HG03439 (cell line): ENCODE results near the gene NID2.

Experiments used
- ATAC-seq: cut with Tn5 transposase; IDR thresholded peaks from one replicate; pipeline ENCODE4 v1.9.1; 2021; ENCODE audit warnings: mild to moderate bottlenecking, moderate library complexity; ENCODE audit not compliant: unreplicated experiment

NID2 gene

GRCh38 chr14:52059649-52060048 lies 9.2 kb downstream of the NID2 start:
- ATAC-seq, result no peak

DNA sequence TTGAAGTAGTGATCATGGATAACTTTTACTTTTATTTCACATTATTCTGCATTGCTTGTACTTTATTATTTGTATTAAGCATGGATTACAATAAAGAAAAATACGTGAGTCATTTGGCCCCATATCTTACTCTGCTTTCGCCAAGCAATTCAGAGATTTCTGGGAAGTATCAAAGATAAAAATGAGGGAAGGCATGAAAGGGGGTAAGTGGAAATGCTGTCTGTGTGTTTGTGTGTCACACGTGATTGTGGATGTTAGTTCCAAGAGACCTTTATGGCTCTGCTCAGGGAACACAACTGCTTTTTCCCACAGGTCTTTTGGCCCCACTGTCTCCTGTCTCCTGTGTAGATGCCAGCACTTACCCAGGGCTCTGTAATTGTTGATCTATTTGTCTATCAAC lies 10.5 kb downstream of the NID2 start:
- ATAC-seq, result no peak

DNA sequence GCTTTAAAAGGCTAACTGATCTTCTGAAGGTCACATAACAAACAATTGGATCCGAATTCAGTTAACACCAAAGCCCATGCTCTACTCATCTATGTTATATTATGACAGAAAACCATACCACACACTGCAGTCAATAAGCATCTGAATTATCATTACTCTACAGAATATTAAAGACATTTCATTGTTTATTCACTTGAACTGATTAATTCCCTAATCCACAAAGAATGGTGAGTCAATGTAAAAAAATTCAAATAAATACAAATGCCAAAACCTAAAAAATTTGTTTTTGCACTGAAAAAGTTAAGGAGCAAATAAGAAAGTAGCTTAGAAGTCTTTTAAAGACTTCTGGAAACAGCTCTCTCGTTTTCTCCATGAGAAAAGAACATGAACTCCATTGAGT lies 13.7 kb downstream of the NID2 start:
- ATAC-seq, result no peak

DNA sequence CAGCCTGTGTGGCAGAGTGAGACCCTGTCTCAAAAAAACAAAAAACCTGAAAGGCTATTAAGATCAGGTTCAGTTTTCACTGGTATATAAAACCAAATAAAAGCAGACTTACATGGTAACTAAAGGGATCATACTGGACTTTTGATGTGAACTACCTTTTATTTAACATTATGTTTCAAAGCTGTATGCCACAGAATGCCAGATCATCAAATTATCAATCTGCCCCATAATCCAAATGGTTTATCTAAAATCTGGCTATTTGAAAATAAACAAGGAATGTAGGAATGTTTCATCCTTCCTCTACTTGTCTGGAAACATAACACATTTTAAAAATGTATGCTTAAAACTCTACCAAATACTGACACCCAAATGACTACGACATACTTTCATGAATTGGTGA lies 14.2 kb downstream of the NID2 start:
- ATAC-seq, result no peak

- ATAC-seq, result no peak
Observed at GRCh38 chr14:52053044-52053443, 15.8 kb downstream of the NID2 start.

DNA sequence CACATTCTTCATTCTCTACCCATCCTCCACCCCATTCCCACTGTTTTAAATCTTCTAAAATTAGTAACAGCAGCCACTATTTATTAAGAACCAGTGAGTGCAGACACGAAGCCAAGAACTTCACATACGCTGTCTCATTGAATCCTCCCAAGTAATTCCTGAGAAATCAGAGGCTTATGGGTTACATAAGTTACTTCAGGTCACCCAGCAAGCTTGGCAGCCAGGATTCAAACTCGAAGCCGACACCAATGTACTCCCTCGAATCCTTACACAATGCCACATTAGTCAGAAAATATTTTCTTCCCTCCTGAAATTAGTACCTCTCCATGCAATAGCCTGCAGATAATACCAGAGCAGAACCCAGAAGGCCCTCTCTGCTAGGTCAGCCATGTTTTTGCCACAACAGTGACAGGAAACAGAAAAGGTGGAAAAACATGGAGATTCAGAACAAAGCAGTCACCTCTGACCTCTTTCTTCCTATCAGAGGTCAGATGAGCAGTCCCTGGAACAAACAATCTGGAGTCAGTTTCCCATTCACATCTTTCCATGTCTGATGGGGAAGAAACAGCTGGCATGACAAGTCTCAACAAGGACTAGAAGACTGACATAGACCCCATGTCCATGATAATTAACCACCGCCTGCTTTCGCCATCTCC lies 16.4 kb downstream of the NID2 start:
- ATAC-seq, result no peak

DNA sequence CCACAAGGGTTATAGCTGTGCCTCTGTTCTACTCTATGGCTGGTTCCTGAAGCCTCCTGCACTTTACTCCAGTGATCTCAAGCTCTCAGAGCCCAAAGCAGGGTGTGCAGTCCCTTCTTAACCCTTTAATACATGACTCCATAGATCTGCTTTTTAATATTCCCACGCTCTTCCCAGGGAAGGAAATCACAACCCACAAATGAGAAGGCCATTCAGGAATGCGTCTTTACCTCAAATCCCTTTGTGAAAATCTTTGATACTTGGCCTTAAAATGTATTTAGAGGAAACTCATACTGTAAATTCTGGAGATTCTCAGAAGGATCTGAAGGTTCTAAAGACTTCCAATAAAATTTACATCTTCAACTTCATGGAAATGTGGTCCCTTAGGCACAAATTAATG lies 17.0 kb downstream of the NID2 start:
- no peak for ATAC-seq

DNA sequence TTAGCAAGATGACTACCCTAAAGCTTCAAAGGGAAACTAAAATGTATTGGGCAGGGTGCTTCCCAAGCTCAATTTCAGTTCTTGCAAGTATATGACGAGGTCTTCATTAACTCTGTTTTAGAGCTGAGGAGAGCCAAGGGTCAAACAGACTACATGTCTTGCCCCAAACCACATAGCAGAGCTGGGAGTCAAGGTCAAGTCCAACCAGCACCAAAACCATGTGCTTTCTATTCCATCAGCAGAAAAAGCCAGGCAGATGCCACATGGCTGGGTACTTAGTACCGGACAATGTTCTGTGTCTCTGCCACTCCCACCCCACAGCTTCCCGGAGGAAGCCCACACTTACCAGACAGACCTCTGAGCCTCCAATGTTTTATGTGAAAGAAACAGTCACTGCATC lies 17.6 kb downstream of the NID2 start:
- ATAC-seq, result no peak

- no peak for ATAC-seq
Observed at GRCh38 chr14:52049721-52050588, 18.9 kb downstream of the NID2 start.

GRCh38 chr14:52049271-52049670 lies 19.6 kb downstream of the NID2 start:
- no peak for ATAC-seq

DNA sequence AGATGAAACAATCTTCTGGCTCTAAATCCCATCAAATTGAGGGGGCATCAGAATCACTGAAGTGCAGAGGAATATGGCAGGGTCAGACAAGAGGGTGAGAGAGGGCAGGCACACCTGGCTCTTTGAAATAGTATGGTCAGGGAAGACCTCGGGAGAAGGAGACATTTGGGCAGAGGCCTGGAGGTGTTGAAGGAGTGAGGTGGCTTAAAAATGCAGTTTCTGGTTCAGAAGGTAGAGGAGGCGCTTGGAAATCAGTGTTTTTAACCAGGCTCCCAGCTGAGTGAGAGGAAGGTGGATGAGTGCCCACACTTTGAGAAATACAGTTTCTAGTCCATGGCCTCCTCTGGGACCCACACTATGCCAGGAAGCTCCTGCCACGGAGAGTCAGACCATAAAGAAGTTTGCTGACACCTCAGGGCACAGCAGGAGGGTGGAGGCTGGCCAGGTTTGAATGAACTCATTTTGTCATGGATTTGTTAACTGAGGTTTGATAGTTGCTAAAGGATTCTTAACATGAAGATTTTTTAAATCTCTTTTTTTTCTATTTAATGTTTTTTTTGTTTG lies 20.1 kb downstream of the NID2 start:
- no peak for ATAC-seq

GRCh38 chr14:52048116-52048515 lies 20.7 kb downstream of the NID2 start:
- no peak for ATAC-seq

DNA sequence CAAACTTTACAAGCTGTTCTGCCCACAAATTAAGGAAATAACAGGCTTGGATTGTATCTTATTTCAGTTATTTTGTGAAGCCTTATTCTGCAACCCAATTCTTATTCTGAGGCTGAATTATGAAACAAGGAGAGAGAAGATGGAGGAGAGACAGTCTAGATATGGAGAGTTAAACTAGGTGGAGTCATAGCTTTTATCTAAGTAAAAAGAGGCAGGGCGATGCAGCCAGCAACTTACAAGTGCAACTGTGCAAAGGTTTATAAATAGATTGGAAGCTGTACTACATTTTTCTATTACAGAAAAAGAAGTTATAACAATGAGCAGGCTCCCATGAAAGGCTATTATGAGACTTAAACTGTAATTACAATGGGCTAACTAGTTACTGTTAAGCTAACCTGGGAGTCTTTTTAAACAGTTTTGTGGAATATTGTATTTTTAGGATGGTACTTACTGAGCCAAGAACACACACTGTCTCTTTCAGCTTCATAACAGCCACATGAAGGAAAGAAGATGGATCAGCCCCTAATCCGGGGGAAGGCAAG lies 22.4 kb downstream of the NID2 start:
- no peak for ATAC-seq

DNA sequence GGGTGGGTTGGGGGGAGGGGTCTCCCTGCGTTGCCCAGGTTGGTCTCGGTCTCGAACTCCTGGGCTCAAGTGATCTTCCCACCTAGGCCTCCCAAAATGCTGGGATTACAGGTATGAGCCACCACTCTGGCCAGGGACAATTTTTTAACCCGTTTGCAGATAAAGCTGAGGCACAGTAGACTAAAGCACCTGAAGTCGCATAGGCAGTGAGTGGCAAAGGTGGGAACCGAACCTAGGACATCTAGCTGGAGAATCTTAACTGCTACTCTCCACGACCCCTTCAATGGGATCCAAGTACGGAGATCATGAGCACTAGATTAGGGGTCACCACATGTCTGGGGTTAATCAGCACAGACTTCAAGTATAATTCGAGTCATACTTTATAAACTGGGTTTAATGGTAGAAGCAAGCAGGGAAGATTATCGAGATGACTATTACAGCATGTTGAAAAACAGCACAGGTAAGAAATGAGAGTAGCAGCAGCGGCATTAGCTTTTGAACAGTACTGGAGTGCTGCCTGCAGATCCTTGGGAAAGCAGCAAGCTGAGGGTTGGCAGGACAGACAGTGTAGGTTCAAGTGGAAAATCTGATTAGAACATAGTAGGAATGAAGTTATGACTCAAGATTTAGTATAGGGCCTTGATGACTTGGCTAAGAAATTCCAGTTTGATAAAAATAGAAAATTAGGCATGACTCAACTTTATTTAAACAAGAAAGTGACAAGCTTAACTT lies 23.9 kb downstream of the NID2 start:
- ATAC-seq, result no peak

GRCh38 chr14:52043690-52044089 lies 25.2 kb downstream of the NID2 start:
- no peak for ATAC-seq

- ATAC-seq, result no peak
Observed at GRCh38 chr14:52042371-52043289, 26.2 kb downstream of the NID2 start.

DNA sequence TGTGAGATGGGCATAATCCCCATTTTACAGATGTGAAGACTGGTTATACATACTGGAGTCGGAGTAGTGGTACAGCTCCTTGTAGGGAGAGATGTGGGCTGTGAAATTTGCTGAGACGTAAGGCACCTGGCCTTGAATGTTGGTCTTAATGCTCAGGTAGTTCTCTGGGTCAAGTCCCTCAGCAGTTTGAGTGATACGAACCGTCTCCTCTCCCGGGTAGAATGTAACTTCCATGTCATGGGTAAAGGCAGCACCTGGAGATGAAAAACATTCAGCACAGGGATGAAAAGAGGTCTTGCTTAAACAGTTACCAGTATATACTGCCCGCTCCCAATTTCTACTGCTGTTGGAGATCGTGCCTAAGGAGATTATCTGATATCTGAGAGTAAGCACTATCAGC lies 28.3 kb downstream of the NID2 start:
- ATAC-seq, result no peak

- ATAC-seq, result no peak
Observed at GRCh38 chr14:52039124-52039815, 29.6 kb downstream of the NID2 start.

GRCh38 chr14:52033101-52033642 lies 35.7 kb downstream of the NID2 start:
- no peak for ATAC-seq
